GM04503 (cell line): ENCODE measurements around the gene SLC2A4RG.
"Not testable (repeated sequence)": the region's sequence is repeated elsewhere in the genome, so short reads cannot be mapped to it uniquely, and the experiment has no call there.

ENCODE experiments used
- DNase-seq: peaks from one replicate; pipeline ENCODE4 v3.0.0-alpha.2; 2012; ENCODE audit warnings: low read depth

SLC2A4RG gene

DNA sequence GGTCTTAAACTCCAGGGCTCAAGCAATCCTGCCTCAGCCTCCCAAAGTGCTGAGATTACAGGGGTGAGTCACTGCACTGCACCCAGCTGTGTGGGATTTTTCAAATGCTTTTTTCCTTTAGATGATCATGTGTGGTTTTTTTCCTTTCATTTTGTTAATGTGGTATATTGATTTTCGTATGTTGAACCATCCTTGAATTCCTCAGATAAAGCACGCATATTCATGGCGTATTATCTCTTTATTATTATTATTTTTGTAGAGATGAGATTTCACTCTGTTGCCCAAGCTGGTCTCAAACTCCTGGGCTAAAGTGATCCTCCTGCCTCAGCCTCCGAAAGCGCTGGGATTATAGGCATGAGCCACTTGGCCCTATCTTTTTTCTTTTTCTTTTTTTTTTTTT, 24.7 kb upstream of the SLC2A4RG start:
- no peak for DNase-seq

- no peak for DNase-seq
Measured at GRCh38 chr20:63718996-63719395, 20.6 kb upstream of the SLC2A4RG start.

DNA sequence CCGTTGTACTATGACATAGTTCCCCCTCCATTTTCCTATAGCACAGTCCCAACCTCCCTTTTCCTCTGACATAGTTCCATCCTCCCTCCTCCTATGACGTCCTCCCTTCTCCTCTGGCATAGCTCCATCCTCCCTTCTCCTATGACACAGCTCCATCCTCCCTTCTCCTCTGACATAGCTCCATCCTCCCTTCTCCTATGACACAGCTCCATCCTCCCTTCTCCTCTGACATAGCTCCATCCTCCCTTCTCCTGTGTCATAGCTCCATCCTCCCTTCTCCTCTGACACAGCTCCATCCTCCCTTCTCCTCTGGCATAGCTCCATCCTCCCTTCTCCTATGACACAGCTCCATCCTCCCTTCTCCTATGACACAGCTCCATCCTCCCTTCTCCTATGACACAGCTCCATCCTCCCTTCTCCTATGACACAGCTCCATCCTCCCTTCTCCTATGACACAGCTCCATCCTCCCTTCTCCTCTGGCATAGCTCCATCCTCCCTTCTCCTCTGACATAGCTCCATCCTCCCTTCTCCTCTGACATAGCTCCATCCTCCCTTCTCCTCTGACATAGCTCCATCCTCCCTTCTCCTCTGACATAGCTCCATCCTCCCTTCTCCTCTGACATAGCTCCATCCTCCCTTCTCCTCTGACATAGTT, 16.5 kb upstream of the SLC2A4RG start:
- DNase-seq = not testable (repeated sequence)

GRCh38 chr20:63730189-63730733, 9.3 kb upstream of the SLC2A4RG start:
- DNase-seq = not testable (repeated sequence)

DNA sequence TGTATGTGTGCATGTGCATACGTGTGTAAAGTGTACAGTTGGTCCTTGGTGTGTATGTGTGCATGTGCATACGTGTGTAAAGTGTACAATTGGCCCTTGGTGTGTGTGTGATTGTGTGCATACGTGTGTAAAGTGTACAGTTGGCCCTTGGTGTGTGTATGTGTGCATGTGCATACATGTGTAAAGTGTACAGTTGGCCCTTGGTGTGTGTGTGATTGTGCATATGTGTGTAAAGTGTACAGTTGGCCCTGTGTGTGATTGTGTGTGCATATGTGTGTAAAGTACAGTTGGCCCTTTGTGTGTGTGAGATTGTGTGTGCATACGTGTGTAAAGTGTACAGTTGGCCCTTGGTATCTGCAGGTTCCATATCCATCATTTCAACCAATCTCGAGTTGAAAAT, 8.2 kb upstream of the SLC2A4RG start:
- no peak for DNase-seq

DNA sequence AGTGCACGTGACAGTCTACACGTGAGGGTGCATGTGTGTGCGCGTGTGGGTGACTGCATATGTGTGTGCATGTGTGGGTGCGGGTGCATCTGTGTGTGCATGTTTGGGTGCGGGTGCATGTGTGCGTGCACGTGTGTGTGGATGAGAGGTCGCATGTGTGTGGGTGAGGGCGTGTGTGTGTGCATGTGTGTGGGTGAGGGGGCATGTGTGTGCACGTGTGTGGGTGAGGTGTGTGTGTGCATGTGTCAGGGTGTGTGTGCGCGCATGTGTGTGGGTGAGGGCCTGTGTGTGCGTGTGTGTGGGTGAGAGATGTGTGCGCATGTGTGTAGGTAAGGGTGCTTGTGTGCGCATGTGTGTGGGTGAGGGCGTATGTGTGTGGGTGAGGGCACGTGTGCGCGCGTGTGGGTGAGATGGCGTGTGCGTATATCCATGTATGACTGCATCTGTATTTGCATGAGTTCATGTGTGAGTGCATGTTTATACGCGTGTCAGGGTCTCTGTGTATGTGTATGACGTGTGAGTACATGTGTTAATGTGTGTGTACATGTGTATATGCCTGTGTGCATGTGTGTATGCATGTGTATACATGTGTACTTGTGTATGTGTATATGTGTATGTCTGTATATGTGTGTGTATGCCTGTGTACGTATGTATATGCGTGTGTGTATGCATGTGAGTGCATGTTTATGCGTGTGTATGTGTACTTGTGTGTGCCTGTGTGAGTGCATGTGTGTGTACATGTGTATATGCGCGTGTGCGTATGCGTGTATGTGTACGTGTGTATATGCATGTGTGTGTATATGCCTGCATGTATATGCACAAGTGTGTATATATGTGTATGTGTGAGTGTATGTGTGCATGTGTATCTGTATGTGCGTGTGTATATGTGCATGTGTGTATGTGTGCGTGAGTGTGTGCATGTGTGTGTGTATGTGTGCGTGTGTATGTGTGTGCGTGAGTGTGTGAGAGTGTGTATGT, 7.2 kb upstream of the SLC2A4RG start:
- DNase-seq = no peak

DNA sequence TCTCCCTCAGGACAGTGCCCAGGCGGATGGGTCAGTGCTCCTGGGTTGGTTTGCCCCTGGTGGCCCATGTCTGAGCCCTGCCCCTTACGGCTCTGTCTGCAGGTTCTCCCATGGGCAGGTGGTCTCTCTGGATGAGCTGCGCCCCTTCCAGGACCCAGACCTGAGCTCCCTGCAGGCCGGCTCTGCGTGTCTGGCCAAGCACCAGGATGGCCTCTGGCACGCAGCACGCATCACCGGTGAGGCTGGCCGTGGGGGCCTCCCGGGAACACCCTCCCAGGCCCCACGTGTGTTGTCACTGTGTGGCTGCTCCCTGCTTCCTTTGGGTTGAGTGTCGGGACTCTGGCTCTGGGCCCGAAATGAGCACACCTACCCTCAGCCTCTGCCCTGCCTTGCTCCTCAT, 6.5 kb upstream of the SLC2A4RG start:
- no peak for DNase-seq

DNA sequence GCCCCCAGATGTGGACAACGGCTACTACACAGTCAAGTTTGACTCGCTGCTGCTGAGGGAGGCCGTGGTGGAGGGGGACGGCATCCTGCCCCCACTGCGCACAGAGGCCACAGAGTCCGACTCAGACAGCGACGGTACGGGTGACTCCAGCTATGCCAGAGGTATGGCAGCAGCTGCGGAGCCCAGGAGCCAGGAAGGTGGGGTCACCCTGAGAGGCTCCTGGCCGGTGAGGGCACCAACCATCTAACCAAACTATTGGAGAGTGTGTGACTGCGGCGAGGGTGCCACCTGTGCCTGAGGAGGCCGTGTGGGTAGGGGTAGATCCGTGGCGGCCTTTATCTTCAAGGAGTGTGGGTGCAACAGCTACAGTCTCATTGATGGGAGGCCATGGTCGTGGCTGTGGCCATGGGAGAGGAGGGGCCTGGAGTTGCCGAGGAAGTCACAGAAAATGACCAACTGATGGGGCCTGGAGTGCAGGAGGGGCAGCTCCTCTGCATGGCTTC, 5.9 kb upstream of the SLC2A4RG start:
- DNase-seq = no peak

DNA sequence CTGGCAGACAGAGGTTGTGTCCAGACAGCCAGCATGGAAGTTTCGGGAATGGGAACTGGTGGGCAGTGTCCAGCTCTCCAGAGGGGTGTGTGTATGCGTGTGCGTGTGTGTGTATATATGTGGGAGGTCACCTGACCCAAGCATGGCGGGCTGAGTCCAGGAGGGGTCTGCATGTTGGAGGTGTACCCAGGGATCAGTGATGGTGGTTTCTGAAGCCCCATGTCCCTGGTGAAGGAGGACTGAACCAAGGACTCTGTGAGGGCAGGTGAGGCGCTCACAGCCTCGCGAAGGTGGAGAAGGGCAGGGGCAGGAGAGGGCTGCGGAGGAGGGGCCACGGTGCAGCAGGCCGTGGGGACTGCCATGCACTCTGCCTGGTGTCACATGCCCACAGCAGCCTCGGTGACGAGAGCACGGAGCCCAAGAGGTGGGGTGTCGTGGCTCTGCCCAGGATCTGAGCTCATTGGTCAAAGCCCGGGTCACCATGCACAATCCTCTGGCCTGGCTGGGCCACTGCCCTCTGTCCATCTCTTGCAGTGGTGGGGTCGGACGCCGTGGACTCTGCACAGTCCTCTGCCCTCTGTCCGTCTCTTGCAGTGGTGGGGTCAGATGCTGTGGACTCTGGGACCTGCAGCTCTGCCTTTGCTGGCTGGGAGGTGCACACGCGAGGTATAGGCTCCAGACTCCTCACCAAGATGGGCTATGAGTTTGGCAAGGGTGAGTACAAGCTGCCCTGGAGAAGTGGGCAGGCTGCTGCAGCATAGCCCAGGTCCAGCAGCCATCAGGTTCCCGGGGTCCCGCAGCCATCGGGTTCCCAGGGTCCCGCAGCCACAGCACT, 5.2 kb upstream of the SLC2A4RG start:
- no peak for DNase-seq

DNA sequence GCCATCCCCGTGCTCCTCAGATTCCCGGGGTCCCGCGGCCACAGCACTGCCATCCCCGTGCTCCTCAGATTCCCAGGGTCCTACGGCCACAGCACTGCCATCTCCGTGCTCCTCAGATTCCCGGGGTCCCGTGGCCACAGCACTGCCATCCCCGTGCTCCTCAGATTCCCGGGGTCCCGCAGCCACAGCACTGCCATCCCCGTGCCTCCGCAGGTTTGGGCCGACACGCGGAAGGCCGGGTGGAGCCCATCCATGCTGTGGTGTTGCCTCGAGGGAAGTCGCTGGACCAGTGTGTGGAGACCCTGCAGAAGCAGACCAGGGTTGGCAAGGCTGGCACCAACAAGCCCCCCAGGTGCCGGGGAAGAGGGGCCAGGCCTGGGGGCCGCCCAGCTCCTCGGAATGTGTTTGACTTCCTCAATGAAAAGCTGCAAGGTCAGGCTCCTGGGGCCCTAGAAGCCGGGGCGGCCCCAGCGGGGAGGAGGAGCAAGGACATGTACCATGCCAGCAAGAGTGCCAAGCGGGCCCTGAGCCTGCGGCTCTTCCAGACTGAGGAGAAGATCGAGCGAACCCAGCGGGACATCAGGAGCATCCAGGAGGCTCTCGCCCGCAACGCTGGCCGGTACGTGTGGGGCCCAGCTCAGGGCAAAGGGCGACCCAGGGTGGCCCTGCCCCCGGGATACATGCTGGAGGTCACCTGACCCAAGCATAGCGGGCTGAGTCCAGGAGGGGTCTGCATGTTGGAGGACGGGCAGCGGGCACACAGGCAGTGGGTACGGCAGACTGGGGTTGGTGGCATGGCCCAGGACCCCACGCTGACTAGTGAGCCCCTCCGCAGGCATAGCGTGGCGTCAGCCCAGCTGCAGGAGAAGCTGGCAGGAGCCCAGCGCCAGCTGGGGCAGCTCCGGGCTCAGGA, 4.4 kb upstream of the SLC2A4RG start:
- DNase-seq = no peak

DNA sequence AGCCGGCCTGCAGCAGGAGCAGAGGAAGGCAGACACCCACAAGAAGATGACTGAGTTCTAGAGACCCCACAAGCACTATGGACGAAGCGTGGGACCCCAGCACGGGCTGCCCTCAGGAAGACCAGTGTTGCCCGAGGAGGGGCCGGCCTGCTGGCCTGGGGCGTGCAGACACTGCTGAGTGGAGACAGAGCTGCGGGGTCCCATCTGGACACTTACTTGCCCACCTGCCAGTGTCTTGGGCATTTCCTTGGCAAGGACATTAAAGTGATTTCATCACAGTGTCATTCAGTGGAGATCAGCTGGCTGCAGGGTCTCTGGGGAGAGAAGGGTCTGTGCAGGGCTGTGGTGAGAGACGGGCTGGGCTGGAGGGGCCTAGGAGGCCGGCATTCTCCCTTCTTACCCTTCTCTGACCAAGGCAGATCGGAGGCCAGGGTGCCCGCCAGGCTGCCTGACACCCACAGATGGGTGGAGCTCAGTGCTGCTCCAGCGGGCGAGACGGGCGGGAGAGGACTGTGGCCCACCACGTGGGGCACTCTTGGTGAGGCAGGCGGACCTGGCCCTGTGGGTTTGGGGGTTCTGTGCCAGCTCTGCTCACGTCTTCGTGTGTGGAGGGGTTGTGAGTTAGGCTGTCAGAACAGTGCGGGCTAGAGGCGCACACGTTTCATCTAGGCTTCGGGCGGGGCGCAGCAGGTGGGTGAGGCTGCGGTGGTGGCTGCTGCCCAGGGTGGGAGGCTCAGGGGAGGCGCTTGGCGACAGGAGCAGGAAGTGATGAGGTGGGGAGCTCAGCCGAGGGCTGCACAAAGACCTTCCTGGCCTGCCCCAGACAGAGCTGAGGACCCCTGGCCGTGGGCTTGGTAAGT, 3.5 kb upstream of the SLC2A4RG start, which contains the start of gene LIME1:
TSS of gene LIME1 (plus strand) at position 806 of the 860 bp plus-strand sequence. CDS start 886 bp downstream, outside the sequence.
- no peak for DNase-seq

DNA sequence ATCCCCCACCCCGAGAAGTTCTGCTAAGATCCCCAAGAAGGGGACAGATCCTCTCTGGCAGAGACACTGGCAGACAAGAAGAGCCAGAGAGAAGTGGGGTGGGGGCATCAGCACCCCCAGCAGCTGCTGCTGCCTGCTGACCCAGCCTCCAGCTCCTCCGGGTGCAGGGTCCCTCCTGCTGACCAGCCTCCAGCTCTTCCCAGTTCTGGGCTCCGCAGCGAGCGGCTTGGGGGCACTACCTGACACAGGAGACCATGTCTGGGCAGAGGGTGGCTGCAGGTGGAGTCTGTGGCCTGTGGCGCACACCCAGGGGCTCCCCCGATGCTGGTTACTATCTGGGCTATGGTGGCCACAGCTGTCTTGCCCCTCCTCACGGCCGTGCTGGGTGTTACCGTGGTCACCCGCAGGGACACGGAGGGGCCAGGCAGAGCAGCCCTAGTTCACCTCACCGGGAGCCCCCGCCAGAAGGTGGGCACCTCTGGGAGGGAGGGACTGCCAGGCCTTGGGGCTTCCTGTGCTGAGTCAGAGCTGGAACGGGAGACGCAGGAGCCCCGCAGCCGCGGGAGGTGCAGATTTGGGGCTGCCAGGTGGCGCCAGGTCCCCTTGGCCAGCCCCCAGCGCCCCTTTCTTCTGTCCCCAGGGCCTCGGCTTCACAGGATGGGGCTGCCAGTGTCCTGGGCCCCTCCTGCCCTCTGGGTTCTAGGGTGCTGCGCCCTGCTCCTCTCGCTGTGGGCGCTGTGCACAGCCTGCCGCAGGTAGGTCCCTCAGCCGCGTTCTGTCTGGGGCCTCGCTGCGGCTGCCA, 2.5 kb upstream of the SLC2A4RG start:
- no peak for DNase-seq

GRCh38 chr20:63737695-63737944, 2.0 kb upstream of the SLC2A4RG start:
- no peak for DNase-seq

DNA sequence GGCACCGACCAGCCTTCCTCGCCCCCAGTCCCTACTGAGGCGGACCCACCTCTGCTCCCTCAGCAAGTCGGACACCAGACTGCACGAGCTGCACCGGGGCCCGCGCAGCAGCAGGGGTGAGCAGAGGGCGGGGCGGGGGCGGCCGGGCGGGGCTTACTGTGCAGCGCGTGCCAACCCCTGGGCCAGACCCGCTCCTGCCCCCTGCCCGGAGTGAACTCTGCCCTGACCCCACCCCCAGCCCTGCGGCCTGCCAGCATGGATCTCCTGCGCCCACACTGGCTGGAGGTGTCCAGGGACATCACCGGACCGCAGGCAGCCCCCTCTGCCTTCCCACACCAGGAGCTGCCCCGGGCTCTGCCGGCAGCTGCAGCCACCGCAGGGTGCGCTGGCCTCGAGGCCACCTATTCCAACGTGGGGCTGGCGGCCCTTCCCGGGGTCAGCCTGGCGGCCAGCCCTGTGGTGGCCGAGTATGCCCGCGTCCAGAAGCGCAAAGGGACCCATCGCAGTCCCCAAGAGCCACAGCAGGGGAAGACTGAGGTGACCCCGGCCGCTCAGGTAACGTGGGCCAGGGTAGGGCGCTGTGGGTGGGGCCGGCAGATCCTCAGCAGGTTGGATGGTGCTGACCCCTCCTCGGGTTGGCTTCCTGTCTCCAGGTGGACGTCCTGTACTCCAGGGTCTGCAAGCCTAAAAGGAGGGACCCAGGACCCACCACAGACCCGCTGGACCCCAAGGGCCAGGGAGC, 1.5 kb upstream of the SLC2A4RG start:
- DNase-seq = no peak

- DNase-seq = no peak
Measured at GRCh38 chr20:63738687-63739129, 868 bp upstream of the SLC2A4RG start.

DNA sequence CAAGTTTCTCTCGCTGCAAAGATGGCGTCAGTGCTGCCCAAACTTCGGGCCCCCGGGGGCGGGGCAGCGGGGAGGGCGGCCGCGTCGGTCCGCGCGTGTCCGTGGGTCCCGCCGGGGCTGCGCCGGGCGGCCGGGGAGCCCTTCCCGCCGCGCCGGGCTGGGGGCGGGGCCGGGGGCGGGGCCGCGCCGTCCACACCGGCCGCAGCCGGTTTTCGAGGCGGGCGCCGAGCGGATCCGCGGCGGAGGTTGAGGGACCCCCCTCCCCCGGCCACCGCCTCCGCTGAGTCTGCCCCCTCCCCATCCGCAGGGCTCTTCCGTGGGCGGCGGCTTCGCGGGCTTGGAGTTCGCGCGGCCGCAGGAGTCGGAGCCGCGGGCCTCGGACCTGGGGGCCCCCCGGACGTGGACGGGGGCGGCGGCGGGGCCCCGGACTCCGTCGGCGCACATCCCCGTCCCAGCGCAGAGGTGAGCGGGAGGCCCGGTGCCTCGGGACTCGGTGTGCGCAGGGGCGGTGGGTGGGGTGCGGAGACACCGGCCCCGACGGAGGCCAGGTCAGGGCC, 572 bp downstream of the SLC2A4RG start:
- DNase-seq = no peak

- DNase-seq = peak; percentile 68
Measured at GRCh38 chr20:63740627-63741353, 1.2 kb downstream of the SLC2A4RG start.

DNA sequence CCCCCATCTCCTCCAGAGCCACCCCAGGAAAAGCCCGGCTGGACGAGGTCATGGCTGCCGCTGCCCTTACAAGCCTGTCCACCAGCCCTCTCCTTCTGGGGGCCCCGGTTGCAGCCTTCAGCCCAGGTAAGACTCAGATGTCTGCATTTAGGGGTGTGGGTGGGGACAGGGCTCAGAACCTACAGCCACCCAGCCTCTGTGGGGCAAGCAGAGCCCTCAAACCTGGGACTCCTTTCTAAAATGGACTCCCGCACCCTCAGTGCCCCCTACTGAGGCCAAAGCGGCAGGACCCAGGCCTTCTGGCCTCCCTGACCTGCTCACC, 1.7 kb downstream of the SLC2A4RG start:
- no peak for DNase-seq
